ENCODE measurements around the gene FBLN5. TPM values are rescaled to one million over a fixed set of nuclear protein-coding genes. Genes with fewer than 3 reads are reported as not detected.

The FBLN5 gene
- total RNA-seq, 3 donors from 2014 or later: 6.1 to 56.7 (median 18.6) TPM

- no peak for ATAC-seq
- Histone ChIP-seq H3K4me1 (ENCODE audit: low read depth) (peaks cover 13% of the 10 kb centered on the region), H3K36me3 (ENCODE audit: low read depth) (no peaks in the 10 kb centered on the region), H3K4me3 (no peak overlapping the region), H3K9me3 (no peaks in the 10 kb centered on the region)
- TF ChIP-seq CTCF (IDR thresholded peaks at IDR 0.05): no peak
- peak in 1 of 3 donors; percentile 38 for DNase-seq
- intact Hi-C loops (cut with DNase I, micrococcal nuclease): no loop called here
Observed at GRCh38 chr14:91837076-91837475, 110.4 kb downstream of the FBLN5 start.

DNA sequence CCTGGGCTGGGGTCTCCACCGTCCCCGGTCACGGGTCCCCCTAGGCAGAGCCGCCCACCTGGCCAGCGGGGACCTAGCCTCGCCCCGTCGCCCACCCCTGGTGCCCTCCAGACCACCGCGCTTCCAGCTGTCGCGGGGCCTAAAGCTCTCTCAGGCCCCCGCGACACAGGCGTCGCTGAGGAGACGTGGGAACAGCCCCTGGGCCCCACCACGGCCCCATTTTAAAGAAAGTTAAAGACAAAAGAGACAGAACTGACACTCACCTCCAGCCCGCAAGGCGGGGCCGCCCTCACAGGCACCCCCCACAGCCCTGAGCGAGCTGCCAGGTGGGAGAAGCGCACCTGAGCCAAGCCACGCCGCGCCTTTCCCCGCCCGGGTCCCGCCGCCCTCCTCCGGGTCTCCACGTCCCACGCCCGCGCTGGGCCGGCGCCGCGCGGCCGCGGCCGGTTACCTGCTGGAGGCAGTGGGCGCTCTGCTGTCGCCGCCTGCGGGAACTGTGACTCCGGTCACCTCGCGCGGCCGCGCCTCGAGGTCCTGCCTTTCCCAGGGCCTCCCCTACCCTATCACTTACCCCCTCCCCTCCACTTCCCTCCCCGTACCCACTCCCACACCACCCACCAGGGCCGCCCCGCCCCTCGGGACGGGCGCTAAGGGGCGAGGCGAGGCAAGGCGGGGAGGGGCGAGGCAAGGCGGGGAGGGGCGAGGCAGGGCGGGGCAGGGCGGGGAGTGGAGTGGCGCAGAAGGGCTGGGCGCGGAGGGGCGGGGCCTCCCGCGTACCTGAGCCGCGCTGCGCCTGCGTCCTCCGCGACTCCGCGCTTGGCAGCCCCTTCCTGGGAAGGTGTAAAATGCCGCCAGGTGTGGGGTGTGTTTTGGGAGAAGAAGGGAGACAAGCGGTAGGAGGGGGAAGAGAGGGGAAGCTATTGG is 111.3 kb downstream of the FBLN5 start:
- H3K4me1 ChIP-seq (ENCODE audit: low read depth): peaks cover 16% of the 10 kb centered on the region
- H3K9me3 ChIP-seq: no peaks in the 10 kb centered on the region
- intact Hi-C loops (cut with DNase I, micrococcal nuclease): no loop called here
- DNase-seq (peak; percentile 86 to 92 (median 91)), ATAC-seq (peak; percentile 96)
- H3K36me3 ChIP-seq (ENCODE audit: low read depth): no peaks in the 10 kb centered on the region
- H3K4me3 ChIP-seq: peak overlapping the region; percentile 42
- no peak for TF ChIP-seq CTCF (IDR thresholded peaks at IDR 0.05)

GRCh38 chr14:91835197-91835919 is 112.1 kb downstream of the FBLN5 start:
- H3K36me3 ChIP-seq (ENCODE audit: low read depth): no peaks in the 10 kb centered on the region
- TF ChIP-seq CTCF (IDR thresholded peaks at IDR 0.05): no peak
- H3K4me3 ChIP-seq: peak overlapping the region; percentile 42
- no peaks in the 10 kb centered on the region for H3K9me3 ChIP-seq
- DNase-seq (peak in 1 of 3 donors; percentile 44), ATAC-seq (peak; percentile 35)
- intact Hi-C loops (cut with DNase I, micrococcal nuclease): no loop called here
- H3K4me1 ChIP-seq (ENCODE audit: low read depth): peaks cover 18% of the 10 kb centered on the region

DNA sequence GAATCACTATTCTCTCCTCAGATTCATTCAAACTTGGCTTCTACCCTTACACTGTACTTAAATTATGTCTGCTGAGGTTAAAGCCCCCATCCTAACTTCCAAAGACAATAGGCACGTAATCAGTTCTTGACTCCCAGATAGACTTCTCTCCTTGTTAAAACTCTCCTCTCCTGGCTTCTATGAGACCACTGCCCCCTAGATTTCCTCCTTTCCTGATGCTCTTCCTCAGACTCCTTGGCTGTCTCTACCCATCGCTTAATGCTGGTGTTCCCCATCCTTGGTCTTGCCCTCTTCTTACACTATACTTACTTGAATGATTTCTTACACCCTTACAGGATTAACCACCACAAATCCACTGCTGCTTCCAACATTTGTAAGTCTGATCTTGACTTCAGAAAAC is 112.9 kb downstream of the FBLN5 start:
- Histone ChIP-seq H3K4me3 (no peak overlapping the region), H3K36me3 (ENCODE audit: low read depth) (no peaks in the 10 kb centered on the region), H3K9me3 (no peaks in the 10 kb centered on the region), H3K4me1 (ENCODE audit: low read depth) (peaks cover 21% of the 10 kb centered on the region)
- DNase-seq: no peak
- intact Hi-C loops (cut with DNase I, micrococcal nuclease): no loop called here
- no peak for ATAC-seq
- no peak for TF ChIP-seq CTCF (IDR thresholded peaks at IDR 0.05)

GRCh38 chr14:91831337-91831736 is 116.2 kb downstream of the FBLN5 start:
- H3K36me3 ChIP-seq (ENCODE audit: low read depth): no peaks in the 10 kb centered on the region
- H3K9me3 ChIP-seq: no peaks in the 10 kb centered on the region
- peaks cover 8% of the 10 kb centered on the region for H3K4me1 ChIP-seq (ENCODE audit: low read depth)
- intact Hi-C loops (cut with DNase I, micrococcal nuclease): no loop called here
- ATAC-seq: no peak
- DNase-seq: no peak
- H3K4me3 ChIP-seq: no peak overlapping the region
- no peak for TF ChIP-seq CTCF (IDR thresholded peaks at IDR 0.05)

Measured in mucosa of descending colon (tissue), 3 donors.